NB4 (cell line): ENCODE measurements around the gene CTDNEP1.

Source experiments
- MAX ChIP-seq: IDR thresholded peaks from 2 replicates; pipeline ENCODE4 v1.6.1; 2011; ENCODE audit warnings: low read depth, low read length
- POLR2A ChIP-seq: IDR thresholded peaks from 2 replicates; pipeline ENCODE4 v1.6.1; 2011; ENCODE audit warnings: mild to moderate bottlenecking; ENCODE audit not compliant: insufficient read length; ENCODE audit errors: extremely low read depth
- TF ChIP-seq, protein P1 (sequence below): IDR thresholded peaks from one replicate; pipeline ENCODE4 v1.5.1; 2012; ENCODE audit warnings: low read depth, low read length

- no peak for TF ChIP-seq POLR2A
- TF ChIP-seq, protein P1, sequence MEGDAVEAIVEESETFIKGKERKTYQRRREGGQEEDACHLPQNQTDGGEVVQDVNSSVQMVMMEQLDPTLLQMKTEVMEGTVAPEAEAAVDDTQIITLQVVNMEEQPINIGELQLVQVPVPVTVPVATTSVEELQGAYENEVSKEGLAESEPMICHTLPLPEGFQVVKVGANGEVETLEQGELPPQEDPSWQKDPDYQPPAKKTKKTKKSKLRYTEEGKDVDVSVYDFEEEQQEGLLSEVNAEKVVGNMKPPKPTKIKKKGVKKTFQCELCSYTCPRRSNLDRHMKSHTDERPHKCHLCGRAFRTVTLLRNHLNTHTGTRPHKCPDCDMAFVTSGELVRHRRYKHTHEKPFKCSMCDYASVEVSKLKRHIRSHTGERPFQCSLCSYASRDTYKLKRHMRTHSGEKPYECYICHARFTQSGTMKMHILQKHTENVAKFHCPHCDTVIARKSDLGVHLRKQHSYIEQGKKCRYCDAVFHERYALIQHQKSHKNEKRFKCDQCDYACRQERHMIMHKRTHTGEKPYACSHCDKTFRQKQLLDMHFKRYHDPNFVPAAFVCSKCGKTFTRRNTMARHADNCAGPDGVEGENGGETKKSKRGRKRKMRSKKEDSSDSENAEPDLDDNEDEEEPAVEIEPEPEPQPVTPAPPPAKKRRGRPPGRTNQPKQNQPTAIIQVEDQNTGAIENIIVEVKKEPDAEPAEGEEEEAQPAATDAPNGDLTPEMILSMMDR = peak; percentile 47
- TF ChIP-seq MAX = no peak
Observed at GRCh38 chr17:7220593-7221277, 30.8 kb downstream of the CTDNEP1 start.
